SK-N-SH (cell line): ENCODE data around the gene PGRMC2.

Source experiments
- CHD2 ChIP-seq: fragments of 150-350 bp; IDR thresholded peaks from 2 replicates; pipeline ENCODE4 v1.6.1; 2018; ENCODE audit warnings: low read length; ENCODE audit not compliant: partially characterized antibody
- CTCF ChIP-seq: fragments of 200-600 bp; sonication (generic); IDR thresholded peaks from 2 replicates; pipeline ENCODE4 v1.6.1; 2017; ENCODE audit warnings: antibody characterized with exemption, mild to moderate bottlenecking, moderate library complexity
- GATA2 ChIP-seq: sonication (generic); formaldehyde crosslinking; IDR thresholded peaks from 2 replicates; pipeline ENCODE4 v1.5.0; 2020; ENCODE audit warnings: mild to moderate bottlenecking, missing genetic modification reagents
- MAX ChIP-seq: IDR thresholded peaks from 2 replicates; pipeline ENCODE4 v1.4.0; 2012; ENCODE audit warnings: low read depth
- PBX3 ChIP-seq: IDR thresholded peaks from 2 replicates; pipeline ENCODE4; 2012
- POLR2AphosphoS5 ChIP-seq: IDR thresholded peaks from 2 replicates; pipeline ENCODE4 v1.6.1; 2012; ENCODE audit warnings: low read depth, low read length
- RAD21 ChIP-seq: IDR thresholded peaks from 2 replicates; pipeline ENCODE4 v1.6.1; 2012; ENCODE audit warnings: mild to moderate bottlenecking, low read length
- RCOR1 ChIP-seq: fragments of 150-350 bp; IDR thresholded peaks from 2 replicates; pipeline ENCODE4 v1.6.1; 2017; ENCODE audit warnings: antibody characterized with exemption, low read length
- RFX5 ChIP-seq: IDR thresholded peaks from 2 replicates; pipeline ENCODE4 v1.6.1; 2012; ENCODE audit warnings: mild to moderate bottlenecking, improper control_type of control experiment, low read length
- TEAD4 ChIP-seq: IDR thresholded peaks from 2 replicates; pipeline ENCODE4 v1.4.0; 2012; ENCODE audit warnings: mild to moderate bottlenecking, borderline replicate concordance; ENCODE audit not compliant: insufficient read depth
- ZBTB33 ChIP-seq: IDR thresholded peaks from 2 replicates; pipeline ENCODE4 v1.4.0; 2012; ENCODE audit warnings: low read depth, borderline replicate concordance

GRCh38 chr4:128283071-128283470 lies 4.5 kb downstream of the PGRMC2 start:
- TF ChIP-seq CTCF (no peak), TEAD4 (no peak), POLR2AphosphoS5 (no peak), MAX (no peak), RAD21 (no peak), RFX5 (no peak), CHD2 (no peak), ZBTB33 (no peak), PBX3 (no peak), GATA2 (CRISPR knock-in tag) (no peak), RCOR1 (no peak)
